ENCODE measurements around the gene TSPAN8.

TSPAN8 gene

DNA sequence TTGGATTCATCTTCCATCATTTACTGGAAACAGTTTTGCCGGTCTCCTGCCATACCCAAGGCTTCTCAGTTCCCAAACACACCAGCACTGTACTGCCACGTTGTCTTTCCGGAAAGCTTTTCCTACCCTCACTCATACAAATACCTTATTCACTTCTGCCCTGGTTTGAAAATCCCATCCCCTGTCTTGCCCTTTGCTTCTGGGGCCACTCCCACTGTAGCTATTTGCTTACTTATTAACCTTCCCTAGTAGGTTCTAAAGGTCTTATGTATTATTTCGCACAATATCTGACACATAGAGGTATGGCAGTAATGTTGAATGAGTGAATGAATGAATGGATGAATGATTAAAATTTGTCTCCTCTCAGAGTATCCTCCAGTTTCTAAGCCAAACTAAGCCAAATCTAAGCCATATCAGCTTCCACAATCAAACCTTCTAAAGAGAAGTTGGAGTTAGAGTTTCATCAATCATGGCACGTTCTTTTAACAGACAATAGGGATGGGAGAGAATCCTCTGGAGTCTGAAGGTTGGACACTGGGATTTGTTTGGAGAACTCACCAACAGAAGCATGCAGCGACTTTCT, 18.6 kb downstream of the TSPAN8 start:
- no peaks in the 10 kb centered on the region for H3K36me3 ChIP-seq
- no peak for DNase-seq
- no peaks in the 10 kb centered on the region for H3K9me3 ChIP-seq
- TF ChIP-seq CTCF (IDR thresholded peaks at IDR 0.05; ENCODE audit: low read depth, low read length) = no peak
- no peak overlapping the region for H3K4me3 ChIP-seq (ENCODE audit: low read depth, low read length)
- H3K4me1 ChIP-seq = peaks cover 3% of the 10 kb centered on the region; the same call in 1 of the 2 replicates
- no peaks in the 10 kb centered on the region for H3K27me3 ChIP-seq

GRCh38 chr12:71138011-71138410, 19.8 kb downstream of the TSPAN8 start:
- Histone ChIP-seq H3K9me3 (no peaks in the 10 kb centered on the region), H3K36me3 (no peaks in the 10 kb centered on the region), H3K27me3 (no peaks in the 10 kb centered on the region), H3K4me3 (ENCODE audit: low read depth, low read length) (no peak overlapping the region), H3K4me1 (peaks cover 3% of the 10 kb centered on the region; the same call in 1 of the 2 replicates)
- DNase-seq = no peak
- no peak for TF ChIP-seq CTCF (IDR thresholded peaks at IDR 0.05; ENCODE audit: low read depth, low read length)

- Histone ChIP-seq H3K4me1 (peaks cover 5% of the 10 kb centered on the region; the same call in 1 of the 2 replicates), H3K9me3 (no peaks in the 10 kb centered on the region), H3K4me3 (ENCODE audit: low read depth, low read length) (no peak overlapping the region), H3K36me3 (no peaks in the 10 kb centered on the region), H3K27me3 (no peaks in the 10 kb centered on the region)
- DNase-seq = no peak
- TF ChIP-seq CTCF (IDR thresholded peaks at IDR 0.05; ENCODE audit: low read depth, low read length) = no peak
Measured at GRCh38 chr12:71135812-71136176, 22.0 kb downstream of the TSPAN8 start.

- peaks cover 11% of the 10 kb centered on the region; the same call in 1 of the 2 replicates for H3K4me1 ChIP-seq
- no peak overlapping the region for H3K4me3 ChIP-seq (ENCODE audit: low read depth, low read length)
- H3K9me3 ChIP-seq = no peaks in the 10 kb centered on the region
- no peaks in the 10 kb centered on the region for H3K27me3 ChIP-seq
- TF ChIP-seq CTCF (IDR thresholded peaks at IDR 0.05; ENCODE audit: low read depth, low read length) = no peak
- no peaks in the 10 kb centered on the region for H3K36me3 ChIP-seq
- DNase-seq = no peak
Measured at GRCh38 chr12:71135077-71135811, 22.6 kb downstream of the TSPAN8 start.

GRCh38 chr12:71134405-71134804, 23.4 kb downstream of the TSPAN8 start:
- DNase-seq = no peak
- TF ChIP-seq CTCF (IDR thresholded peaks at IDR 0.05; ENCODE audit: low read depth, low read length) = no peak
- no peaks in the 10 kb centered on the region for H3K27me3 ChIP-seq
- H3K4me1 ChIP-seq = peaks cover 12% of the 10 kb centered on the region; the same call in 1 of the 2 replicates
- no peak overlapping the region for H3K4me3 ChIP-seq (ENCODE audit: low read depth, low read length)
- H3K36me3 ChIP-seq = no peaks in the 10 kb centered on the region
- no peaks in the 10 kb centered on the region for H3K9me3 ChIP-seq

GRCh38 chr12:71130521-71131069, 27.2 kb downstream of the TSPAN8 start:
- Histone ChIP-seq H3K36me3 (0 out of 2 replicates have a peak, but pooled peaks cover 5% of the 10 kb centered on the region), H3K4me1 (peaks cover 17% of the 10 kb centered on the region), H3K4me3 (ENCODE audit: low read depth, low read length) (no peak overlapping the region), H3K9me3 (no peaks in the 10 kb centered on the region), H3K27me3 (no peaks in the 10 kb centered on the region)
- no peak for TF ChIP-seq CTCF (IDR thresholded peaks at IDR 0.05; ENCODE audit: low read depth, low read length)
- DNase-seq = no peak
